A673 (cell line): ENCODE measurements around the gene SCUBE3. TPM values are rescaled to one million over a fixed set of nuclear protein-coding genes. Genes with fewer than 3 reads are reported as not detected.

Experiments used
- BruUV-seq: library from RNA; stranded (reverse); fragments of 400-500 nt; replicated peaks from 2 replicates; lab custom pipeline; 2021; lab: Mats Ljungman, UMichigan
- CTCF ChIA-PET: fragments of 300-600 bp; sonication (Branson Sonifier 250); formaldehyde crosslinking; loops from one replicate; lab custom pipeline; 2022; ENCODE audit warnings: antibody characterized with exemption; lab: Charles Lee
- POLR2A ChIA-PET: fragments of 300-600 bp; sonication (Branson Sonifier 250); formaldehyde crosslinking; loops from one replicate; lab custom pipeline; 2022; ENCODE audit warnings: antibody characterized with exemption; ENCODE audit not compliant: low non-redundant PET; lab: Charles Lee
- DNase-seq: peaks from one replicate; pipeline ENCODE4 v3.0.0-alpha.2; 2015; ENCODE audit warnings: low spot score
- H3K27ac ChIP-seq: fragments of 200-600 bp; sonication (generic); 2 replicates; pipeline ENCODE4 v1.5.1; 2016; ENCODE audit warnings: mixed run types, low read depth, mild to moderate bottlenecking, mixed read lengths, antibody characterized with exemption, low read length; ENCODE audit not compliant: poor library complexity, severe bottlenecking
- H3K27me3 ChIP-seq: fragments of 200-600 bp; sonication (generic); replicated peaks from 2 replicates; pipeline ENCODE4 v1.6.1; 2017; ENCODE audit warnings: mixed run types, low read depth, mild to moderate bottlenecking, mixed read lengths, antibody characterized with exemption, low read length; ENCODE audit not compliant: insufficient read depth, poor library complexity
- H3K36me3 ChIP-seq: fragments of 200-600 bp; sonication (generic); 2 replicates; pipeline ENCODE4 v1.6.1; 2016; ENCODE audit warnings: mixed run types, mild to moderate bottlenecking, mixed read lengths, antibody characterized with exemption, low read length; ENCODE audit not compliant: insufficient read depth, poor library complexity, severe bottlenecking
- H3K4me1 ChIP-seq: fragments of 200-600 bp; sonication (generic); 2 replicates; pipeline ENCODE4 v1.6.1; 2017; ENCODE audit warnings: mixed run types, mild to moderate bottlenecking, mixed read lengths, antibody characterized with exemption, low read length; ENCODE audit not compliant: insufficient read depth, poor library complexity, severe bottlenecking
- H3K4me3 ChIP-seq: fragments of 200-600 bp; sonication (generic); 2 replicates; pipeline ENCODE4 v1.5.1; 2016; ENCODE audit warnings: low read depth, mixed run types, mild to moderate bottlenecking, mixed read lengths, low read length; ENCODE audit not compliant: poor library complexity, severe bottlenecking
- H3K9me3 ChIP-seq: fragments of 200-600 bp; sonication (generic); 2 replicates; pipeline ENCODE4 v1.6.1; 2016; ENCODE audit warnings: mixed run types, low read depth, mild to moderate bottlenecking, mixed read lengths, antibody characterized with exemption, low read length; ENCODE audit not compliant: poor library complexity, severe bottlenecking
- EZH2 ChIP-seq: fragments of 200-600 bp; sonication (generic); IDR thresholded peaks from 2 replicates; pipeline ENCODE4 v1.6.1; 2017; ENCODE audit warnings: borderline replicate concordance, low read depth, mild to moderate bottlenecking, mixed read lengths, antibody characterized with exemption, low read length; ENCODE audit not compliant: poor library complexity, severe bottlenecking
- intact Hi-C: fragments of 100-400 bp; cut with micrococcal nuclease; formaldehyde crosslinking; loops from one replicate; pipeline ENCODE4 v1.10.0; 2022; ENCODE audit not compliant: unreplicated experiment
- total RNA-seq: library from RNA; stranded (reverse); gene quantifications from 2 replicates; pipeline ENCODE4 v1.2.3, GENCODE V29; 2021
- TF ChIP-seq, protein P1 (sequence below): fragments of 300-800, 200-600 bp; sonication (generic); conservative IDR thresholded peaks from 2 replicates; pipeline ENCODE4 v1.5.1; 2017; ENCODE audit warnings: low read depth, mild to moderate bottlenecking, antibody characterized with exemption, low read length, moderate library complexity, mixed read lengths

The SCUBE3 gene
- total RNA-seq, 1 experiment from 2014 or later = 0.04 TPM

- no peaks in the 10 kb centered on the region for H3K27me3 ChIP-seq
- intact Hi-C loops = no loop called here
- POLR2A ChIA-PET = no interaction called here
- CTCF ChIA-PET = no interaction called here
- DNase-seq = no peak
- H3K4me1 ChIP-seq = no peaks in the 10 kb centered on the region
- no TSS peak for BruUV-seq
- H3K36me3 ChIP-seq = no peaks in the 10 kb centered on the region
- H3K9me3 ChIP-seq = no peaks in the 10 kb centered on the region
- no peak overlapping the region for H3K4me3 ChIP-seq
- H3K27ac ChIP-seq = no peak overlapping the region
- TF ChIP-seq, protein P1, sequence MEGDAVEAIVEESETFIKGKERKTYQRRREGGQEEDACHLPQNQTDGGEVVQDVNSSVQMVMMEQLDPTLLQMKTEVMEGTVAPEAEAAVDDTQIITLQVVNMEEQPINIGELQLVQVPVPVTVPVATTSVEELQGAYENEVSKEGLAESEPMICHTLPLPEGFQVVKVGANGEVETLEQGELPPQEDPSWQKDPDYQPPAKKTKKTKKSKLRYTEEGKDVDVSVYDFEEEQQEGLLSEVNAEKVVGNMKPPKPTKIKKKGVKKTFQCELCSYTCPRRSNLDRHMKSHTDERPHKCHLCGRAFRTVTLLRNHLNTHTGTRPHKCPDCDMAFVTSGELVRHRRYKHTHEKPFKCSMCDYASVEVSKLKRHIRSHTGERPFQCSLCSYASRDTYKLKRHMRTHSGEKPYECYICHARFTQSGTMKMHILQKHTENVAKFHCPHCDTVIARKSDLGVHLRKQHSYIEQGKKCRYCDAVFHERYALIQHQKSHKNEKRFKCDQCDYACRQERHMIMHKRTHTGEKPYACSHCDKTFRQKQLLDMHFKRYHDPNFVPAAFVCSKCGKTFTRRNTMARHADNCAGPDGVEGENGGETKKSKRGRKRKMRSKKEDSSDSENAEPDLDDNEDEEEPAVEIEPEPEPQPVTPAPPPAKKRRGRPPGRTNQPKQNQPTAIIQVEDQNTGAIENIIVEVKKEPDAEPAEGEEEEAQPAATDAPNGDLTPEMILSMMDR = no peak
- TF ChIP-seq EZH2 = no peak
These were observed 42.9 kb upstream of the SCUBE3 start for GRCh38 chr6:35170891-35171290.

DNA sequence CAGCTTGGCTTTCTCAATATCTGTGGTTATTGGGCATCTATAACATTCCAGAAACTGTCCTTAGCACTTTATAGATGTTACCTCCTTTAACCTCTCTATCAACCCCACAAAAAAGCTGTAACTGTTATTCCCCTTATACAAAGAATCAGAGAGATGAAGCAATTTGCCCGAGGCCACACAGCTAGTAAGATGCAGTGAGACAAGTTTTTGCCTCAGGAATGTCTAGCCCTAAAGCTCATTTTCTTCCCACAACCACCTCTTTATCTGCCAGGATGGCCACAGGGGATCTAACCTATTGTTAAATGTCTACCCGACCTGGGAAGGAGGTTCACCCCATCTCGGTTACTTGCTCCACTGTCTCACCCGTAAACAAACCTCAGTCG, 40.7 kb upstream of the SCUBE3 start:
- Histone ChIP-seq H3K4me3 (no peak overlapping the region), H3K36me3 (no peaks in the 10 kb centered on the region), H3K9me3 (no peaks in the 10 kb centered on the region), H3K27ac (no peak overlapping the region), H3K27me3 (no peaks in the 10 kb centered on the region), H3K4me1 (no peaks in the 10 kb centered on the region)
- DNase-seq = no peak
- no TSS peak for BruUV-seq
- intact Hi-C loops = no loop called here
- TF ChIP-seq EZH2 = no peak
- TF ChIP-seq, protein P1 = no peak
- ChIA-PET CTCF (interaction anchor here (0.6 kb wide), 1 partner anchor 1624 kb away, joined by 4 read pairs; no protein-coding TSS in a partner anchor), POLR2A (interaction anchor here (0.6 kb wide), 1 partner anchor 1283 kb away, joined by 19 read pairs; no protein-coding TSS in a partner anchor)

DNA sequence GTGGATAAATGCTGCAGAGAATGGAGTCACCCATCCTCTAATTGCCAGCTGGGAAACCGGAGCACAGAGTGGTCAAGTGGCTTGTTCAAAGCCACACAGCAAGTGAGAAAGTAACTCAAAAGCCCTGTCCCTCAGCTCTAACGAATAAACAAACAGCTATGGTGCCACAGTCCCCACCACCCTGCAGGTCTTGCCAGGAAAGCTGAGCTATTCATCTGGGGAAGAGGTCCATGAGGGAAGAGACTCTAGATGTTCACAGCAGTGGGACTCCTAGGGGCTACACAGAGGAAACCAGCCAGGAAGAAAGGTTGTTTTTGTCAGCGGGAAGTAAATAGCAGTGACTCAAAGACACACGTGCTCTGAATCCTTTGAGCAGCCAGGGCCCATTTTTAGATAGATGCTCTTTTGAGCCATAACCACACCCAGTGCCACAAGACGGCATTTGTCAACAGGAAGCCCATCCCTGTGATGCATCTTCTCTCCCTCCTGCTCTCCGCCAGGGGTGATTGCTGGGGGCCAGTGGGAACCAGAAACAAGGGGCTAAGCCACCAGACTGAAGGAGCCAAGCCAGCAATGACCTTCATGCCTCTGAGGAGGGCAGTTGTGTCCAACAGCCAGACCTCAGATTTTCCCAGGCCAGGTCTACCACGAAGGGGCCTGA, 40.2 kb upstream of the SCUBE3 start:
- H3K27me3 ChIP-seq = no peaks in the 10 kb centered on the region
- no peak overlapping the region for H3K4me3 ChIP-seq
- CTCF ChIA-PET = interaction anchor here (0.6 kb wide), 1 partner anchor 1624 kb away, joined by 4 read pairs; no protein-coding TSS in a partner anchor
- POLR2A ChIA-PET = interaction anchor here (0.6 kb wide), 1 partner anchor 1283 kb away, joined by 19 read pairs; no protein-coding TSS in a partner anchor
- intact Hi-C loops = no loop called here
- no peaks in the 10 kb centered on the region for H3K9me3 ChIP-seq
- no peaks in the 10 kb centered on the region for H3K4me1 ChIP-seq
- no peak for TF ChIP-seq EZH2
- TF ChIP-seq, protein P1 = no peak
- H3K27ac ChIP-seq = no peak overlapping the region
- no peak for DNase-seq
- H3K36me3 ChIP-seq = no peaks in the 10 kb centered on the region
- no TSS peak for BruUV-seq
